HEK293 (cell line): Measurements from ENCODE around the gene APOH.

Experiments used
- CTCF ChIA-PET: fragments of 350-600 bp; formaldehyde crosslinking; extraction: SDS; loops from one replicate; lab custom pipeline; 2021; ENCODE audit warnings: antibody characterized with exemption; lab: Yijun Ruan, JAX
- POLR2A ChIA-PET: fragments of 300-600 bp; formaldehyde crosslinking; extraction: SDS; loops from one replicate; lab custom pipeline; 2020; ENCODE audit warnings: antibody characterized with exemption, inconsistent platforms; lab: Yijun Ruan, JAX
- H3K27ac ChIP-seq: fragments of 200-500 bp; sonication (Bioruptor generic); 2 replicates; pipeline ENCODE4 v1.5.1; 2014; ENCODE audit warnings: low read depth, low read length, control low read depth, inconsistent platforms; ENCODE audit errors: extremely low read depth
- H3K36me3 ChIP-seq, 2 experiments: fragments of 200-500 bp in 1 of 2; sonication (Bioruptor generic) in 1 of 2; 1 replicate in 1 of 2; 2 replicates in 1 of 2; pipeline ENCODE4 v1.5.1; 2014 to 2017; ENCODE audit warnings: inconsistent platforms in 2 of 2, low read length in 2 of 2; ENCODE audit not compliant: control insufficient read depth in 2 of 2, insufficient read depth in 1 of 2
- H3K4me1 ChIP-seq: fragments of 200-500 bp; sonication (Bioruptor generic); 2 replicates; pipeline ENCODE4 v1.5.1; 2014; ENCODE audit warnings: mild to moderate bottlenecking, low read length, inconsistent platforms; ENCODE audit not compliant: control insufficient read depth, insufficient read depth
- H3K4me3 ChIP-seq: 2 replicates; pipeline ENCODE4 v1.5.1; 2011; ENCODE audit warnings: low read depth, mild to moderate bottlenecking, control low read depth, low read length, moderate library complexity
- H3K9me3 ChIP-seq: fragments of 200-500 bp; sonication (Bioruptor generic); 2 replicates; pipeline ENCODE4 v1.5.1; 2014; ENCODE audit warnings: low read depth, low read length, inconsistent platforms; ENCODE audit not compliant: control insufficient read depth, insufficient read depth
- GLIS1 ChIP-seq: fragments of 450-650 bp; formaldehyde crosslinking; IDR thresholded peaks from 2 replicates; pipeline ENCODE4 v1.5.1; 2016; ENCODE audit warnings: missing biosample characterization, missing genetic modification characterization
- HIC1 ChIP-seq: fragments of 450-650 bp; formaldehyde crosslinking; IDR thresholded peaks from 2 replicates; pipeline ENCODE4 v1.5.1; 2016; ENCODE audit warnings: missing biosample characterization, missing genetic modification characterization
- HOXA7 ChIP-seq: sonication (generic); formaldehyde crosslinking; IDR thresholded peaks from 2 replicates; pipeline ENCODE4 v1.8.1; 2022; ENCODE audit warnings: missing genetic modification reagents, borderline replicate concordance
- HOXD13 ChIP-seq: sonication (generic); formaldehyde crosslinking; IDR thresholded peaks from 2 replicates; pipeline ENCODE4 v1.8.0; 2022; ENCODE audit warnings: missing genetic modification reagents, borderline replicate concordance
- SP7 ChIP-seq: fragments of 450-650 bp; formaldehyde crosslinking; IDR thresholded peaks from 2 replicates; pipeline ENCODE4 v1.5.1; 2016; ENCODE audit warnings: missing biosample characterization, missing genetic modification characterization
- TCF7L2 ChIP-seq: IDR thresholded peaks from 2 replicates; pipeline ENCODE4 v1.6.1; 2011; ENCODE audit warnings: low read depth, mild to moderate bottlenecking, inconsistent platforms, low read length, moderate library complexity, borderline replicate concordance
- ZNF223 ChIP-seq: fragments of 450-650 bp; formaldehyde crosslinking; IDR thresholded peaks from 2 replicates; pipeline ENCODE4 v1.5.1; 2016; ENCODE audit warnings: missing biosample characterization, missing genetic modification characterization
- ZNF513 ChIP-seq: fragments of 450-650 bp; IDR thresholded peaks from 2 replicates; pipeline ENCODE4 v1.5.1; 2018; ENCODE audit warnings: missing biosample characterization, missing genetic modification characterization
- ZNF561 ChIP-seq: fragments of 450-650 bp; IDR thresholded peaks from 2 replicates; pipeline ENCODE4 v1.5.1; 2018; ENCODE audit warnings: missing biosample characterization, missing genetic modification characterization, borderline replicate concordance
- ZNF623 ChIP-seq: fragments of 450-650 bp; formaldehyde crosslinking; IDR thresholded peaks from 2 replicates; pipeline ENCODE4 v1.5.1; 2016; ENCODE audit warnings: missing biosample characterization, missing genetic modification characterization
- ZNF654 ChIP-seq: fragments of 450-650 bp; formaldehyde crosslinking; IDR thresholded peaks from 2 replicates; pipeline ENCODE4 v1.5.1; 2016; ENCODE audit warnings: low read depth, missing biosample characterization, missing genetic modification characterization
- ZNF658 ChIP-seq: fragments of 450-650 bp; formaldehyde crosslinking; IDR thresholded peaks from 2 replicates; pipeline ENCODE4; 2016; ENCODE audit warnings: missing biosample characterization, missing genetic modification characterization
- ZNF747 ChIP-seq: fragments of 450-650 bp; formaldehyde crosslinking; IDR thresholded peaks from 2 replicates; pipeline ENCODE4 v1.5.1; 2016; ENCODE audit warnings: missing biosample characterization, missing genetic modification characterization
- ZNF792 ChIP-seq: fragments of 450-650 bp; formaldehyde crosslinking; IDR thresholded peaks from 2 replicates; pipeline ENCODE4 v1.5.1; 2016; ENCODE audit warnings: missing biosample characterization, missing genetic modification characterization
- ZNF830 ChIP-seq: fragments of 450-650 bp; IDR thresholded peaks from 2 replicates; pipeline ENCODE4 v1.5.0; 2018; ENCODE audit warnings: missing biosample characterization, missing genetic modification characterization, low read depth, mild to moderate bottlenecking, moderate library complexity
- ZNF837 ChIP-seq: fragments of 450-650 bp; formaldehyde crosslinking; IDR thresholded peaks from 2 replicates; pipeline ENCODE4 v1.5.1; 2016; ENCODE audit warnings: missing biosample characterization, missing genetic modification characterization
- ZSCAN23 ChIP-seq: fragments of 450-650 bp; formaldehyde crosslinking; IDR thresholded peaks from 2 replicates; pipeline ENCODE4 v1.5.1; 2016; ENCODE audit warnings: missing biosample characterization, missing genetic modification characterization
- ZSCAN4 ChIP-seq: fragments of 450-650 bp; formaldehyde crosslinking; IDR thresholded peaks from 2 replicates; pipeline ENCODE4 v1.5.1; 2017; ENCODE audit warnings: missing biosample characterization, missing genetic modification characterization
- TF ChIP-seq, protein P1 (sequence below): fragments of 450-650 bp; formaldehyde crosslinking; IDR thresholded peaks from 2 replicates; pipeline ENCODE4 v1.5.1; 2016; ENCODE audit warnings: missing biosample characterization, missing genetic modification characterization

The APOH gene

DNA sequence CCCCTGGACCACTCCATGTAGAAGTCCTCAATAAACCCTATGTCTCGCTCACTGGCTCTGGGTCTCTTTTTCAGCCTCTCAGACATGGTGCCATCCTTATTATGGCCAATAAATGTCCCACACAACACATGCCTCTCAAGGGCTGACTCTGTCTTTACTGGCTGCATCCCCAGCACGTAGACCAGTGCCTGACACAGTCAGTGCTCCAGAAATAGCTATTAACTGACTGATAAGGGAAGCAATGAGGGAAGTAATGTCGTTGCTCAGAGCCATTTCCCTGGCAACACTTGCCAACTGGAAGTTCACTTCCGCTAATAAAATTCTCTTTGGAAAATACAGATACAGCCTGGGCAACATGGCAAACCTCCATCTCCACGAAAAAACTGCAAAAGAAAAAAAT lies 19.1 kb upstream of the APOH start:
- H3K36me3 ChIP-seq, result no peaks in the 10 kb centered on the region
- ChIA-PET CTCF (interaction anchor here (1.9 kb wide), 1 partner anchor 48 kb away, joined by 5 read pairs; no protein-coding TSS in a partner anchor), POLR2A (no interaction called here)
- H3K4me3 ChIP-seq, result no peak overlapping the region
- H3K4me1 ChIP-seq, result peaks cover 6% of the 10 kb centered on the region
- no peak for TF ChIP-seq ZNF223 (tag by site-specific recombination)
- no peak for TF ChIP-seq ZNF792 (tag by site-specific recombination)
- no peak for TF ChIP-seq ZNF623 (tag by site-specific recombination)
- no peak for TF ChIP-seq SP7 (tag by site-specific recombination)
- TF ChIP-seq HOXA7 (CRISPR knock-in tag), result no peak
- TF ChIP-seq ZNF747 (tag by site-specific recombination), result no peak
- no peak for TF ChIP-seq GLIS1 (tag by site-specific recombination)
- TF ChIP-seq ZSCAN23 (tag by site-specific recombination), result no peak
- no peak for TF ChIP-seq ZNF561
- TF ChIP-seq HOXD13 (CRISPR knock-in tag), result no peak
- TF ChIP-seq HIC1, result no peak
- no peak for TF ChIP-seq ZNF830 (tag by site-specific recombination)
- no peak for TF ChIP-seq ZNF513 (tag by site-specific recombination)
- TF ChIP-seq ZNF654 (tag by site-specific recombination), result no peak
- no peak for TF ChIP-seq ZNF837 (tag by site-specific recombination)
- H3K9me3 ChIP-seq, result no peaks in the 10 kb centered on the region
- no peak overlapping the region for H3K27ac ChIP-seq

DNA sequence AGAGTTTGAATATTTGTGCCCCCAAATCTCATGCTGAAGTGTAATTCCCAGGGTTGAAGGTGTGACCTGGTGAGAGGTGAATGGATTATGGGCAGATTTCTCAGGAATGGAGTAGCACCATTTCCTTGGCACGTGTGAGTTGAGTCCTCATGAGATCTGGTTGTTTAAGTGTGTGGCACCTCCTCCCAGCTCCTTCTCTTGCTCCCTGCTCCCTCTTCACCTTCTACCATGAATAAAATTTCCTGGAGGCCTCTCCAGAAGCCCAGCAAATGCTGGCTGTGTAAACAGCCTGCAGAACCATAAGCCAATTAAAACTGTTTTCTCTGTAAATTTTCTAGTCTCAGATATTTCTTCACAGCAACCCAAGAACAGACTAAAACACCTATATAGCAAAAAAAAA lies 12.6 kb upstream of the APOH start:
- Histone ChIP-seq H3K4me1 (no peaks in the 10 kb centered on the region), H3K9me3 (no peaks in the 10 kb centered on the region), H3K27ac (no peak overlapping the region), H3K4me3 (no peak overlapping the region), H3K36me3 (no peaks in the 10 kb centered on the region)
- TF ChIP-seq, protein P1, sequence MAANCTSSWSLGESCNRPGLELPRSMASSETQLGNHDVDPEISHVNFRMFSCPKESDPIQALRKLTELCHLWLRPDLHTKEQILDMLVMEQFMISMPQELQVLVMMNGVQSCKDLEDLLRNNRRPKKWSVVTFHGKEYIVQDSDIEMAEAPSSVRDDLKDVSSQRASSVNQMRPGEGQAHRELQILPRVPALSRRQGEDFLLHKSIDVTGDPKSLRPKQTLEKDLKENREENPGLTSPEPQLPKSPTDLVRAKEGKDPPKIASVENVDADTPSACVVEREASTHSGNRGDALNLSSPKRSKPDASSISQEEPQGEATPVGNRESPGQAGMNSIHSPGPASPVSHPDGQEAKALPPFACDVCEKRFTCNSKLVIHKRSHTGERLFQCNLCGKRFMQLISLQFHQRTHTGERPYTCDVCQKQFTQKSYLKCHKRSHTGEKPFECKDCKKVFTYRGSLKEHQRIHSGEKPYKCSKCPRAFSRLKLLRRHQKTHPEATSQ, result no peak
- no peak for TF ChIP-seq ZSCAN4 (tag by site-specific recombination)
- no peak for TF ChIP-seq ZNF561
- TF ChIP-seq TCF7L2, result no peak
- no peak for TF ChIP-seq ZNF658
- POLR2A ChIA-PET, result no interaction called here
- CTCF ChIA-PET, result interaction anchor here (0.5 to 1.4 kb wide), 4 partner anchors 13 to 1052 kb away, joined by 3 to 4 read pairs (median 3); no protein-coding TSS in a partner anchor
